Measurements from ENCODE around the gene POLR1A.
"Not testable (repeated sequence)": the region's sequence is repeated elsewhere in the genome, so short reads cannot be mapped to it uniquely, and the experiment has no call there.

Gene POLR1A

GRCh38 chr2:85999061-85999831 lies 106.4 kb downstream of the POLR1A start:
- peak; percentile 48 to 53 for DNase-seq (ENCODE audit: low read depth in 2 of 2)

DNA sequence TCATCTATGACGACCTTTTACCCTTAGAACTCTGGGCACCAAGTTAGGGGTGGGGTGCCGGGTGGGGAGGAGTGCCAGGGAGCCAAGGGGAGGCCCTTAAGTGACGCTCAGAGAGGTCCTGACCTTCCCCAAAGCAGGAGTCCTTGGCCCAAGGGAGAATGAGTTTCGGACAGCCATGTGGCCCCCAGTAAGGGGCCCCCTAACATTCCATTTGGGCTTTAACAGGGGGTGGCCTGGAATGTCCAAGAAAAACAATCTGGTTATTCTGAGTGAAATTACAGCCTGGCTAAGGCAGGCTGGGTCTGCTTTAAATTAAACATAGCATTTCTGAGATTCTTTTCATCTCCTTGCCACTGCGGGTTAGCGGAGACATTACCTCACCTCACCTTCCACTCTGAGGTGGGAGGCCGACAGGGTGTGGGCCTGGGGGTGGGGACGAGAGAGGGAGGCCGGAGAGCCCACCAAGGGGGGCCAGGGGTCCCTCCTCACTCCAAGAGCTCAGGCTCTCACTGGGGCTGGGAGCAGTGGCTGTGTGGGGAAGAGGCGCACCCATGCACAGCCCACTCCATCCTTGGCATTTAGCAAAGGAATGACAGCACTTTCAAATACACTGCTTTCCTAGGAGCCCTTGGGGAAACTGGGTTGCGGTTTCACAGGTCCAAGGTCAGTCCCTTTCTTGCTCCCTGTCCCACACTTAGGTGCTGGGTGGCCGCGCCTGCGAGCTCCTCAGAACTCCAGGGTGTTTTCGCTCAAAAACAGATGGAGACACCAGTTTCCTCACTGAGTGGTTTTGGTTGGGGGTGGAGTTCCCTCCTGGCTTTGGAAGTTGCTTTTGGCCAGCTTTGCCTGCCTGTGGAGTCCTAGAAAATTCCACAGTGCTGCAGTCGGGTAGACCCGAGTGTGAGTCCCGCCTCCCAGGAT lies 107.4 kb downstream of the POLR1A start:
- peak; percentile 88 to 91 for DNase-seq (ENCODE audit: low read depth in 2 of 2)

GRCh38 chr2:85997017-85997970 lies 108.4 kb downstream of the POLR1A start:
- peak; percentile 49 to 54 for DNase-seq (ENCODE audit: low read depth in 2 of 2)

GRCh38 chr2:85996591-85996990 lies 109.1 kb downstream of the POLR1A start:
- no peak for DNase-seq (ENCODE audit: low read depth in 2 of 2)

DNA sequence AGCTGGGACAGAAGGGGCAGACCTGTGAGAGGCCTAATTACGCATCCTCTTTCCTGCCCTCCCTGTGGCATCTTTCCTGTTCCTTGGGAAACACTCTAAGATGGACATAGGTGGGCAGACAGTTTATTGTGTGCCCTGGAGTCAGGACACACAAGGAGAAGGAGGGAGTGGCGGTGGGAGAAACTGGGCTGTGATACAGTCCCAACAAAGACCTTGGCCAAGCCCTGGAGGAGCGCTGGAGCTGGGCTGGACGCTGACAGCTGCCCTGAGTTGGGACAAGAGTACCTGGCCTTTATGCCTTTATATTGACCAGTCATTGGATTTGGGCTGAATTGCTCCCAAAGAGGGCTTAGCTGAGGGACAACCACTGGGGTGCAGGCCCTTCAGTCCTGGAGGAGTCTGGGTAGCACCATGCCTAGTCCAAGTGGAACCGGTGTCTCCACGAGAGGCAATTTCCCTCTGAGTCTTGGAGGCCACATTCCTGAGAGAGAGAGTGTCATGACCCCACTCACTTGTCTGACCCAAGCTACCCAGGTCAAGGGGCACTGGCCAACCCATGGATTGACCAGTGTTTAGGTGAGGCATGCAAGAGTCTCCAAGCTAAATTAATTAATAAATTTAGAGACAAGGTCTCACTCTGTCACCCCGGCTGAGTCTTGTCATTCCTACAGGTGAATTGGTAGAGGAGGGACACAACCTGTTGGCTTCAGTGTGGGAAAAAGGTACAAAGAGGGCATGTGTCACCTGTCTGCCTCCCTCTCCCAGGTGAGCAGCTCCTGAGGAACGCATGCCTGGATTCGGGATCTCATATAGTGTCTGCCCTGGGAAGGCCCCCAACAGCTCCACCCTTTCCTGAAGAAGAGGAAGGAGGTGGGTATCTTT lies 109.8 kb downstream of the POLR1A start:
- no peak for DNase-seq (ENCODE audit: low read depth in 2 of 2)

DNA sequence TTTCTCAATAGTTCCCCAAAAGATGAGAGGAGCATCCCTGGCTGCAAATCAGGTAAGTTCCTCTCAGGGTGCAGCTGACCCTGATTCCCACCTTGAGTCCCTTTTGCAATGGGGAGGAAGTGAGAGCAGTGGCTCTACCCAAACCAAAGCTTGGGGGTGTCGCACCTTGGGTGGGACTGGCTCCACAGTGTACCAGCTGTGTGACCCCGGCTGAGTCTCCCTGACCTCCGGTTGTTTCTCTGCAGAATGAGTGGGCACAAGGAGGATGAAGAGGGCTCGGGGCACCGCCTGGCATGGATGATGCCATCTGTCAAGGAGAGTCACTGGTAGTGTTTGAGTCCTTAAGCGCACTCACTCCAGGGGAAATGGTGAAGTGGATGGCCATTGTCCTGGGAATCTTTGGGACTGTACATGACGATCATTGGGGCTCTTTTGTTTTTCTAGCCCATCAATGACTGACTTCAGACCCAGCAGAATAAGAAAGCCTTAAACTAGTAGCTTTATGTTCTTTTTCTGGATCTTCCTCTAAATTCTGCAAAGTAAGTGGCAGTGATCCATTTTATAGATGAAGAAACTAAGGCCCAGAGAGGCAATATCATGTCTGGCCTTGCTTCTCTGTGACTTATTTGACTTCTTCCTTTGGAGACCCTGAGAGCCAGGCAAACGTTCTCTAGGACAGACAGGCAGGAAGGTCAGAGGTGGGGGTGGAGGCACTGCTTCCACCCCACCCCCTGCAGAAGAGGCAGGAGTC lies 110.6 kb downstream of the POLR1A start:
- no peak for DNase-seq (ENCODE audit: low read depth in 2 of 2)

GRCh38 chr2:85994421-85994777 lies 111.3 kb downstream of the POLR1A start:
- no peak for DNase-seq (ENCODE audit: low read depth in 2 of 2)

DNA sequence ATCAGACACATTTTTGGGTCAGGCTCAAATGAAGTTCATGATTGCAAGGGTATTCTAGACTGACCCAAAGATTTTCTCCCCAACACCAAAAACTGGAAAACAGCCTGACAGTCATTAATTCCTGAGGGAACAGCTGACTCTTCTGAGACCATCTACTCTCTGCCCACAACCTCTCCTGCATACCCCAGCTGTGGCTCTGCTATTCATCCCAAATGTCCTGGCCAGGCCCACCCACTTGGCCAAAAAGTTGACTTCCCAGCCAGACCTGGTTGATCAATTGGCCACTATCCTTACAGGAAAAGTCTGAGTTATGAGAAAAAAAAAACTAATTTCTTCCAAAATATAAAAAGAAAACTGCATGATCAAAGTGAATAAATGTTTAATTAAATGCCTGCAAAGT lies 113.1 kb downstream of the POLR1A start:
- DNase-seq (ENCODE audit: low read depth in 2 of 2) = no peak

GRCh38 chr2:85992053-85992452 lies 113.6 kb downstream of the POLR1A start:
- not testable (repeated sequence) for DNase-seq (ENCODE audit: low read depth in 2 of 2)

DNA sequence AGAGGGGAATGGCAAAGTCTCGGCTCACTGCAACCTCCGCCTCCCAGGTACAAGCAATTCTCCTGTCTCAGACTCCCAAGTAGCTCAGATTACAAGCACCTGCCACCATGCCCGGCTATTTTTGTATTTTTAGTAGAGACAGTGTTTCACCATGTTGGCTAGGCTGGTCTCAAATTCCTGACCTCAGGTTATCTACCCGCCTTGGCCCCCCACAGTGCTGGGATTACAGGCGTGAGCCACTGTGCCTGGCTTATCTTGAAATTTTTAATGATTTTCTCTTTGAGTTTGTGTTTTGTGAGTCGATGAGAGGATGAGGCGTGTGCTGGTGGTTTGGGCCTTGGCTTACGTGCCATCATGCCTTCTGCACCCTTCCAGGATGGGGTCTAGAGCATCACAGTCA lies 115.6 kb downstream of the POLR1A start:
- no peak for DNase-seq (ENCODE audit: low read depth in 2 of 2)

- DNase-seq (ENCODE audit: low read depth in 2 of 2) = no peak
These were observed 116.3 kb downstream of the POLR1A start for GRCh38 chr2:85989288-85989865.

GRCh38 chr2:85988914-85989270 lies 116.8 kb downstream of the POLR1A start:
- DNase-seq (ENCODE audit: low read depth in 2 of 2) = no peak

GRCh38 chr2:85988175-85988913 lies 117.3 kb downstream of the POLR1A start:
- DNase-seq (ENCODE audit: low read depth in 2 of 2) = peak in 1 of 2 experiments; percentile 61

DNA sequence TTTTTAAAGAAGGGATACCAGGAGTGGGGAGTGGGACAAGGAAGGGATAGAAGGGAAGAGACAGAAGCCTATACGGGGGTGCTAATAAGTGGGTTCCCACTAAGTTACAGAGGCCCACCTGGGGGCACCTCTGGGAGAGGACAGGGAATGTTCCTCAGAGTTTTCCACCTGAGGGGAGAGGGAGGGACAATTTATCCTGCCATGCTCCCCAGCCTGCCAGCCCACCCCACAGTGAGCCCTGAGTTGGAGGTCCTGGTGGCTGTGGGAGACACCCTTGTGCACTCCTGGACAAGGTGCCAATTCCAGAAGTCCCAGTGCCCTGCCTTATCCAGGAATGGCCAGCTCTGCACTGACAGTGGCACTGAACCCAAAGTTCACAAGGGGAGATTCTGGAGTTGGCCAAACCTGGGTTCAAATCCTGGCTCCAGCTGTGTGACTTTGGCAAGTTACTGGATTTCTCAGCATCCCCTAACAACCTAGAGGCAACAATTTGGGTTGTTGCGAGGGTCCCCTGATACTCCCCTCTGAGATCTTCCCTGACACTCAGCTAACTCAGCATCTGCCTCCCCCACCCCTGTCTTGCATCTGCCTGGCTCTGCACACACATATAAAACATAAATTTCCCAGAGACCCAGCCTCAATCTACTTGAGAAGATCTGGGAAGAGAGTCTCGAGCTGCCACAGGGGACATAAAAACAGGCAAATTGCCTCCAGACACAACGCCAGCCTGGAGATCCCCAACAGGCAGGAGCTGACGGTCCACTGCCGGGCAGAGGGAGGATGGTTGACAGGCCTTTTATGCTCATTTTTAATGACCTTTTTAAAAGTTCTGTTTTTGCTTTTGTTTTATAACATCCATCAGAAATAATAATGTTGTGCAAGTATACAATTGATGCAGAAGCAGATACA lies 118.2 kb downstream of the POLR1A start:
- no peak for DNase-seq (ENCODE audit: low read depth in 2 of 2)

DNA sequence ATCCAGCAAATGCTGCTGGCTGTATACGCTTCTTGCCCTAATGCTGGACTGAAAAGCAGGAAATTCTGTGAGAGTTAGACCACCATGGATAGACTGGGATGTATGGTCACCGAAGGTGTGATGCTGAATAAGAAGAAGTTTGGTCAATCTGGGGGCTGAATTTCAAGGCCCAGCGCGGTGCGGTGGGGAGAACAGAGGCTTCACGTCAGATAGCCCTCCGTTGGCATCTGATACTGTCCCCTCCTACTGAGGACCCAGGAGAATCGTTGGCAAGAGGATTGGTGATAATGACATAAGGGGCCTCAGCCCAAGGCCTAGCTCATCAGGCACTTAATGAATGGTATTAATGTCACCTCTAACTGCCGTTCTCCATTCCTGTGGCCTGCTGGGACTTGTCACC lies 119.6 kb downstream of the POLR1A start:
- no peak for DNase-seq (ENCODE audit: low read depth in 2 of 2)

DNA sequence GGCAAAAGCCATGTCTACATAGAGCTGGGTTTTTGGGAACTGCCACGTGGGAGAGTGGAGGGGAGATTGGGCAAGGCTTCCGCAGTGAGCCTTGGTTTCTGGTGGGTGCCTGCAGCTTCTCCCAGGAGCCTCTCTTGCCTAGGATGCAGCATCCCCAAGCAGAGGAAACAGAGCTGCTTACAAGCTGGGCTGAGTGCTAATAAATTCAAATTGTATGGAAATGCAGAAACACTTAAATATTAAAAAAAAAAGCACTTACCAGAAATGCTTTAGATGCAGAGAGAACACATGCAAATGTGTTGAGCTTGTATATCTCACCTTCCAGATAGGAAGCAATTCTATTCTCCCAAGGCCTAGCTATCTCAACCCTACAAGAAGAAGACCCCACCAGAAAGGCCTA lies 120.9 kb downstream of the POLR1A start:
- DNase-seq (ENCODE audit: low read depth in 2 of 2) = no peak

- no peak for DNase-seq (ENCODE audit: low read depth in 2 of 2)
These were observed 121.9 kb downstream of the POLR1A start for GRCh38 chr2:85983766-85984165.

All from fibroblast of skin of left biceps (primary cell).